ENCODE results near the gene ALDH6A1.
"Not testable (repeated sequence)": the region's sequence is repeated elsewhere in the genome, so short reads cannot be mapped to it uniquely, and the experiment has no call there.

ALDH6A1 gene

GRCh38 chr14:74084277-74085046 lies at the start of gene ALDH6A1, which contains the start of gene LIN52:
ALDH6A1 (minus strand) TSS chr14:74084453; CDS start chr14:74084394, 59 bp downstream.
LIN52 (plus strand) TSS chr14:74084956; CDS start chr14:74084975, 19 bp downstream.
- H3K4me3 ChIP-seq (ENCODE audit: low read depth, low read length), result peak within 1 kb of the TSS; percentile 91
- TF ChIP-seq CTCF (IDR thresholded peaks at IDR 0.05; ENCODE audit: low read depth, low read length), result no peak

- no peak overlapping the region for H3K4me3 ChIP-seq (ENCODE audit: low read depth, low read length)
- no peak for TF ChIP-seq CTCF (IDR thresholded peaks at IDR 0.05; ENCODE audit: low read depth, low read length)
Measured at GRCh38 chr14:74127634-74128033, 43.4 kb upstream of the ALDH6A1 start.

DNA sequence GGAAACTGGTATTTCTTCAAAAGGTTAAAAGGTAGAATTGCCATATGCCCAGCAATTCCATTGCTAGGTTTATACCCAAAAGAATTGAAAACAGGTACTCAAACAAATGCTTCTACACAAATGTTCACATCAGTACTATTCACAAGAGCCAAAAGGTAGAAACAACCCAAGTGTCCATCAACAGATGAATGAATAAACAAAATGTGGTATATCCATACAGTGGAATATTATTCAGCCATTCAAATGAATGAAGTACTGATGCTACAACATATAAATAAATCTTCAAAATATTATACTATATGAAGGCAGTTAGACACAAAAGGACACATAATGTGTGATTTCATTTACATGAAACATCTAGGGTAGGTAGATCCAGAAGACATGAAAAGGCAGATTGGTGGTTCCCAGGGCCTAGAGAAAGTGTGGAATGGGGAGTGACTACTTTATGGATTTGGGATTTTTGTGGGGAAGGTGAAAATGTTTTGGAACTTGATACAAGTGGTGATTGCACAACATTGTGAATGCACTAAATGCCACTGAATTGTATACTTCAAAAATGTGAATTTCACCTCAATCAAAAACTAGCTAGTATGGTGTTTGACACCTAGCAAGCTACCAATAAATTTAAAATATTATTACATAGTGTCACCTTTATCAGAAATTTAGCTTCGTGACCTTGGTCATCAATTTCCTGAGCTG lies 42.2 kb upstream of the ALDH6A1 start:
- no peak for TF ChIP-seq CTCF (IDR thresholded peaks at IDR 0.05; ENCODE audit: low read depth, low read length)
- no peak overlapping the region for H3K4me3 ChIP-seq (ENCODE audit: low read depth, low read length)

DNA sequence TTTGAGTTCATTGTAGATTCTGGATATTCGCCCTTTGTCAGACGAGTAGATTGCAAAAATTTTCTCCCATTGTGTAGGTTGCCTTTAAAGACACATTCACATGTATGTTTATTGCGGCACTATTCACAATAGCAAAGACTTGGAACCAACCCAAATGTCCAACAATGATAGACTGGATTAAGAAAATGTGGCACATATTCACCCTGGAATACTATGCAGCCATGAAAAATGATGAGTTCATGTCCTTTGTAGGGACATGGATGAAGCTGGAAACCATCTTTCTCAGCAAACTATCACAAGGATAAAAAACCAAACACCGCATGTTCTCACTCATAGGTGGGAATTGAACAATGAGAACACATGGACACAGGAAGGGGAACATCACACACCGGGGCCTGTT lies 41.2 kb upstream of the ALDH6A1 start:
- H3K4me3 ChIP-seq (ENCODE audit: low read depth, low read length), result not testable (repeated sequence)

DNA sequence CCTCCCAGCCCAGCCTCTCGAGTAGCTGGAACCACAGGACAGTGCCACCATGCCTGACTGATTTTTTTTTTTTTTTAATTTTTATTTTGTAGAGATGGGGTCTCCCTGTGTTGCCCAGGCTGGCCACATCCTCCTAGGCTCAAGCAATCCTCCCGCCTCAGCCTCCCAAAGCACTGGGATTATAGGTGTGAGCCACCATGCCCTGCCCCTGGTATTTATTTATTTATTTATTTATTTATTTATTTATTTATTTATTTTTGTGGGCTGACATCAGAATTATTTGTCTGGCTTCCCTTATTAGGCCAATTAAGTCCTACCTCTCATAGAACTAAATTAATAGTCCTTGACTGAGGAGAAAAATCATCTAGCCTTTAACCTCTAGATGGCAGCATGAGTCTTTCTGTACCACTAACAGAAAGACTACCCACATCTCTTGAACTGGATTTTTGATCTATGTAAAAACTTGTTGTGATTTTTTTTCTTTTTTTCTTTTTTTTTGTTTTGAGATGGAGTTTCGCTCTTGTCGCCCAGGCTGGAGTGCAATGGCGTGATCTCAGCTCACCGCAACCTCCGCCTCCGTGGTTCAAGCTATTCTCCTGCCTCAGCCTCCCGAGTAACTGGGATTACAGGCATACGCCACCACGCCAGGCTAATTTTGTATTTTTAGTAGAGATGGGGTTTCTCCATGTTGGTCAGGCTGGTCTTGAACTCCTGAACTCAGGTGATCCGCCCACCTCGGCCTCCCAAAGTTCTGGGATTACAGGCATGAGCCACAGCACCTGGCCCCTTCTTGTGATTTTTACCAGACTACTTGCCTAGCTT lies 27.4 kb upstream of the ALDH6A1 start:
- TF ChIP-seq CTCF (IDR thresholded peaks at IDR 0.05; ENCODE audit: low read depth, low read length), result peak; percentile 28; the same call in 1 of the 2 replicates
- not testable (repeated sequence) for H3K4me3 ChIP-seq (ENCODE audit: low read depth, low read length)

GRCh38 chr14:74109369-74109768 lies 25.1 kb upstream of the ALDH6A1 start:
- H3K4me3 ChIP-seq (ENCODE audit: low read depth, low read length), result no peak overlapping the region
- no peak for TF ChIP-seq CTCF (IDR thresholded peaks at IDR 0.05; ENCODE audit: low read depth, low read length)

DNA sequence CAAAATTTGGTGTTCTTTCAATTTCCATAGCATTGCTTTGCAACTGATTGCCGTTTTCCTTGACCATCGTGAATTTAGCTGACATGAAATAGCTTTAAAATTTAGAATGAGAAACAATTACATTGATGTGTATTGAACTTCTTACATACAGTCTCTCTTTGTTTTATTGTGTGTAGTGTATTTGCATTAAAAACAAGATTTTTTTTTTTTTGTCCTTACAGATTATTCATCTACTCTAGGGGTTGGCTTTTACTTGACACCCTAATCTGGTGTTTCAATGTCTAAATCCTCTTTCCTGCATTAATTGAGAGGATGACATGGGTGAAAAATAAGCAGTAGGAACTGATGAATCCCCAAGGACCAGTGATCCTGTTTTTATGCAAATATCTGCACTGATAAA lies 21.1 kb upstream of the ALDH6A1 start:
- TF ChIP-seq CTCF (IDR thresholded peaks at IDR 0.05; ENCODE audit: low read depth, low read length), result no peak
- H3K4me3 ChIP-seq (ENCODE audit: low read depth, low read length), result no peak overlapping the region
